ENCODE results near the gene CPE.

The CPE gene

DNA sequence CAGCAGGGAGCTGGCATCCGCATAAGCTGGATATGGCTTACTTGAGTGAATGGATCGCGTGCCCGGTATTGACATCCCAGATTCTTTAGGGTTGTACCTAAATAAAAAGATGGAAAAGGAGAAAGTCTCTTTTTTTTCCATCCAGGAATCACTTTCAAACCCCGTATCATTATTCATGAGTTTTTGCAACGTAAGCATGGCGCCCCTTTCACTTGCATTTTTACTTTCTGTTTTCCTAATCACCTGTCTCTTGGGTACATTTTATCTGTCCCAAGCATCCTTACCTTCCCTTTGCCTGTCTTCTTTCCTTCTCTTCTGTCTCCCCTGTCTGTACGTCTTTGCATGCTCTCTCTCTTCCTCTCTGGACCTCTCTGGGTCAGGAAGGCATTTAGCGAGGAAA is 128.6 kb downstream of the CPE start:
- DNase-seq (ENCODE audit: low spot score), result no peak

DNA sequence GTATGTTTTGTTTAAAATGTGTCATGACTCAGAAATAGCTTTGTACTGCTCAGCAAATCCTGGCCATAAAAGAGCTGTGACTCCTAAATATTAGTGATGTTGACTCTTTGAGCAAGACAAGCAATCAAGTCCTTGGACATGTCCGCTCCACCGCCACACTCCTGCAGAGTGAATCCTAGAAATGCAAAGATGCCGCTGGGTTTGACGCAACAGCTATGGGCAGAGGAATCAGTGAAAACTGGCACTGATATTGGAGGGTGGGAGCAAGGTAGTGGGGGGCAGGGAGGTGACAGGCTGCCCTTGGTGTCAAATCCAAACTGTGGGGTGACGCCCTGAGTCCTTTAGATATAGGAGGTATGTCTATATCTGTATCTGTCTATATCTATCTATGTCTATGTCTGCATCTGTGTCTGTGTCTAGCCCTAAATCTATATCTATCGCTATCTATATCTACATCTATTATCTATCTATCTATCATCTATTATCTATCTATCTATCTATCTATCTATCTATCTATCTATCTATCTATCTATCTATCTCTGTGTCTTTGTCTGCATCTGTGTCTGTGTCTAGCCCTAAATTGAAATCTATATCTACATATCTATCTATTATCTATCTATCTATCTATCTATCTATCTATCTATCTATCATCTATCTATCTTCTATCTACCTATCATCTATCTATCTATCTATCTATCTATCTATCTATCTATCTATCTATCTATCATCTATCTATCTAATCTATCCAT is 129.7 kb downstream of the CPE start:
- DNase-seq (ENCODE audit: low spot score), result no peak

DNA sequence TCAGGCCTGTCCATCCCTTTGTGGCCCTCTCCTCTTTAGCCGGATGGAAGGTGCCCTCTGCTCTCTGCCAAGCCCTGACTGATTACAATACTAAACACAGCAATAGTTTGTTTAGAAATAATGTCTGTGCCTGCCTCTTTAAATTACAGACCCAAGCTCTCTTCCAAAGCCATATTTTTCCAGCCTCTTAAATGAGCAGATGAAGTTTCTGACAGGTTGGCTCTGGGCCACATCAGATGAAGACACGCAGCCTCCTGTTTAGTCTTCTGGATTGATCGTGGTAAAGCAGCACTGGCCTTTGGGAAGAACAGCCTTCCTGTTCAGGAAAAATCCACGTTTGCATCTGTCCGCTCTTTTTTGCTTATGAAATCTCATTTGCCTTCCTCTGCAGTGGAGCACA is 133.6 kb downstream of the CPE start:
- peak; percentile 55 for DNase-seq (ENCODE audit: low spot score)

DNA sequence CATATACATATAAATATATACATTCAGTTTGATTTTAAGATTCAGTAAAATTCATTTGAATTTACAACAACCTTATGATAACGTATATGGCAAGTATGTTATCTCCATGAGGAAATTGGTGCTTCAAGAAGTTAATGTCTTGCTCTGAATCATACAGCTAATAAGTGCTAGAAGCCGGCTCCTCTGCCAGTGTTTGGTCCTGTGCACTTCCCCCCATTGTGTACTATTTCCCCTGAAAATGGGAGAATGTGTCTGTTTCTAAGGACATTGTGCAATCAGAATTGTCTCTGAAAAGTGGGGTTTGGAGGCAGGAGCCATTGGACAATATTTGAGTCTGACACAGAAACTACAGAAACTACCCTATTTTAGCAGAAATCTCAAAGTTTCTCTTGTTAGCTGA is 135.9 kb downstream of the CPE start:
- DNase-seq (ENCODE audit: low spot score), result no peak

DNA sequence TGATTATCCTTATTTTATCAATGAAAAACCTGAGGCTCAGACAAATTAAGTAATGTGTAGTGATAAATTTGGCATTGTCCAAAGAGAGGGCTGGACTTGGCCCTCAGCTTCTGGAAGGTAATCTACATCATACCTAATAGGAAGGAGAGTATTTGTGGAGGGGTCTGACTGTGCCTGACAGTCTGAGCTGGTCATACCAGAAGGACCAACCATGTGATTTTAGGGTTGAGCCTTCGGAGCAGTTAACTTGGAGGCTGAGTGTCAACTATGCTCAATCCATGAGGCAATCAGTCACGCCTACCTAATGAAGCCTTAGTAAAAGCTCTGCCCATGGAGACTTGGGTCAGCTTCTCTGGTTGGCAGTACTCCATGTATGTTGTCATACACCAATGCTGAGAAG is 136.4 kb downstream of the CPE start:
- no peak for DNase-seq (ENCODE audit: low spot score)

GRCh38 chr4:165516281-165516833 is 137.5 kb downstream of the CPE start:
- no peak for DNase-seq (ENCODE audit: low spot score)

DNA sequence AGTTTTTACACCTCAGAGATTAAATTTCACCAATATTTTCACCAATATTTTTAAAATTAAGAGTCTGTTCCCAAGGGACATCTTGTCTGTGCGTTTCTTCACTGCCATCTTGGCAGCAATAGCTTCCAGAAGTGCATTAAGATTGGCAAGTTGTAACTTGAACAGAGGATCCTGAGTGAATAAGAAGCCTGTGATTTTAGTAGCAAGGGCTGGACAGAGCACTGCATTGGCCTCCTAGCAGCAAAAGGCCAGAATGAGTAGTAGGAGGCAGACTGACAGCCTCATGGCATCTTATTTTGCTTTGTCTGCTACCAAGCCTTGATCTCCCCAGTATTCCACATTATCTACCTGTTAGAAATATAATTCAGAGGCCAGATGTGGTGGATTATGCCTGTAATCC is 138.4 kb downstream of the CPE start:
- DNase-seq (ENCODE audit: low spot score), result no peak

- DNase-seq (ENCODE audit: low spot score), result no peak
Observed at GRCh38 chr4:165518024-165518616, 139.3 kb downstream of the CPE start.

- DNase-seq (ENCODE audit: low spot score), result no peak
Observed at GRCh38 chr4:165518686-165519085, 139.9 kb downstream of the CPE start.

- no peak for DNase-seq (ENCODE audit: low spot score)
Observed at GRCh38 chr4:165519591-165519990, 140.8 kb downstream of the CPE start.

DNA sequence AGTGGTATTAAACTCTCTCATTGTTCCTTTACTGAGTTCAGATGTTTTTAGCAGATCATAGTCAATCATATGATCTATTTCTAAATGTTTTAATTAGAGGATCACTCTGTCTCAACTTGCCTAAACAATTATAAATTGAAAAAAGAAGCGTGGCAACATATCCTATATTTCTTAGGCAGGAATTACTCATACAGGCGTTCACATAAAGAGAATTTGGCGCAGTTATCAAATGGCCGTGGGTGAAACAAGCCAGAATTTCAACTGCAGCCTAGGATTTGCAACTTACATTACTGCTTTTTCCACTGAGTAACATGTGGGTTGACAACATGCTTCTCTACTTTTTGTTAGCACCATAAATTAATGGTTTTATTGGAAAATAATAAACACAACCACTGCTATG is 141.3 kb downstream of the CPE start:
- DNase-seq (ENCODE audit: low spot score), result no peak

DNA sequence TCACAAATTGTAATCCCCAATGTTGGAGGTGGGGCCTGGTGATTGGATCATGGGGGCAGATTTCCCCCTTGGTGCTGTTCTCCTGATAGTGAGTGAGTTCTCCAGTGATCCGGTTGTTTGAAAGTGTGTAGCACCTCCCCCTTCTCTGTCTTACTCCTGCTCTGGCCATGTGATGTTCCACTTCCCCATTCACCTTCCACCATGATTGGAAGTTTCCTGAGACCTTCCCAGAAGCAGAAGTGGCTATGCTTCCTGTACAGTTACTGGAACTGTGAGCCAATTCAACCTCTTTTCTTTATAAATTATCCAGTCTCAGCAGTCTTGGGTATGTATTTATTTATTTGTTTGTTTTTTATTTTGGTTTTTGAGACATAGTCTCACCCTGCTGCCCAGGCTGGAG is 143.2 kb downstream of the CPE start:
- no peak for DNase-seq (ENCODE audit: low spot score)

DNA sequence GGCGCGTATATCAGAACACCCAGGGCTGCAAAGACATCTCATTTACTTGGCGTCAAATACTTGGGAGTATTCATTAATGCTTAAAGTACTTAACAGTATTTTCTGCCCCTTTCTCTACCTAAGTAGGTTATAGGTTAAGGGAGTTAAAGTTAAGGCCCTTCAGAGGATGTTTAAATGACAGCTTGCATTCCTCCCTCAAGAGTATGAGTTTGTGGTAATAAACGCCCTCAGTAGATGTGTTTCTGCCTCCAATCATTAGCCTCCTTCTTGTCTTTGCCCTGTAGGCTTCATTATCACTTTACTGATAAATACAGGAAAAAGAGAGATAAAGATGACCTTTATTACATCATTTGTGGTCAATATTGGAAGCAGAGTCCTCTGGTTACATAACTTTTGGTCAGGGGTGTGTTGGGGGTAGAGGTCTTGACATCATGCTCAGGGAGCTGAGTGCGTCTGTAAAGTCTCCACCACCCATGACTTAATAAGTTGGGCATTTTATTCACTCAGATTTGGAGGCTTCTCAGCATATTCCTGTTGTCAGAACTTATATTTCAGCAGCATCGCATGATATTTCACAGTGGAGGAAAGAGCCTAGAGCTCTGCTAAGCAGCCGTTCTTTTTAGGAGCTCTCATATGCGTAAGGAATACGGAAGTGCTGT is 145.9 kb downstream of the CPE start:
- DNase-seq (ENCODE audit: low spot score), result no peak

DNA sequence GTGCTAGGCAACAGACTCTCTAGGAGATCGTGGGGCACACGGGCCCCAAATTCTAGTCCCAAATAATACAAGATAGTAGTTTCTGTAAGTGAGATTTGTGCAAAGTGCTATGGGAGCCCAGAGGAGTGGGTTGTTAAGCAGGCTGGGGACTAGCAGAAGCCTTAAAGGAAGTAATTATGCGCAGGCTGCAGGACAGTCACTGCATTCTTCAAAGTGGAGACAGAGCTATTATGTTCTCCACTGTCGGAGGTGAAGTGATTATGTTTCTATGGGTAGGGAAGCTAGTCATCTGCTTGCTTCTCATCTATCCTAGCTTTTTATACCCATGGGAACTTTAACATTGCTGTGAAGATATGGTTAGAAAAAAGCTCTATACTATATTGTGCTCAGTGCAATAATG is 154.2 kb downstream of the CPE start:
- no peak for DNase-seq (ENCODE audit: low spot score)

DNA sequence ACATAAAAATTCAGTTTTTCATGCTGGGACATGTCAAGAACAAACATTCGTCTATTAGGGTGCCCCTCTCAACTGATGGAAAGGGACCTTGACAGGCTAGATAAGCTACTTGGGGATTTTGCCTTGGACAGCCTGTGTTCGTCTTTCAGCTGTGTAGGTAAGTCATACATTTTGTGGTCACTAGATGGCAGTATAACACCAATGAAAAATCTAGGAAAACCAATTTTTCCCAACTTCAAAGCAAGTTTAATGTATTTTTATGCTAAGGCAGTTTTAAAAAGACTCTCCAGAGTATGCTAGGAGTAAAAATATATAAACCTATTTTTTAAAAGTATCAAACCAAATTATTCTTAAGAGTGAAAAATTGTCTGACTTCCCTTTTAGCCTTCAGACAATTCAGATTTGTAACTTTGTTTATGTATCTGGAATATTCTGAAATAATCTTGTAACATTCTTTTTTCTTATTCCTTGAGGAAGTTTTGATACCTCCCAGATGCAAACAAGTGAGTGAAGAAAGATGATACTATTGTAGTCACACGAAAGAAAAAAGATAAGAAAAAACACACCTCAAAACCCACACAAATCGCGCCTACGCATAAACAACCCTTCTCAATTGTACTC is 158.3 kb downstream of the CPE start:
- DNase-seq (ENCODE audit: low spot score), result peak; percentile 27

DNA sequence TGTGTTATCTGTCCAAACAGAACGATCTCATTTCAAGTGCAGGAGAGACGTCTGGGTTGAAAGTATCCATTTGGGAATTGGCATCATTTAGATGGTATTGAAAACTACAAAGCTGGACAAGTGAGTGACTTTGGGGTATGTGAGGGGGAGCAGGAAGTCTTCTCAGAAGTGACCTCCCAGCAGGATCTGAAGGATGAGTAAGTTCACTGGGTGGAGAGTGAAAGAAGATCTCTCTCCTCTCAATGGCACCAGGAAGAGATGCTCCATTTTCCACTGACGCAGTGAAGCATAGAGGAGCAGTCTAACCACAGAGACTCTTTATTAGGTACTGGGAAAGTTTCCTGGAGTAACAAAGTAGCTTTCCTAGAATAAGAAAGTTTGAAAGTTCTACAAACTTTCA is 161.0 kb downstream of the CPE start:
- no peak for DNase-seq (ENCODE audit: low spot score)

- DNase-seq (ENCODE audit: low spot score), result no peak
Observed at GRCh38 chr4:165540206-165540830, 161.5 kb downstream of the CPE start.

GRCh38 chr4:165541851-165542459 is 163.1 kb downstream of the CPE start:
- DNase-seq (ENCODE audit: low spot score), result peak; percentile 25

DNA sequence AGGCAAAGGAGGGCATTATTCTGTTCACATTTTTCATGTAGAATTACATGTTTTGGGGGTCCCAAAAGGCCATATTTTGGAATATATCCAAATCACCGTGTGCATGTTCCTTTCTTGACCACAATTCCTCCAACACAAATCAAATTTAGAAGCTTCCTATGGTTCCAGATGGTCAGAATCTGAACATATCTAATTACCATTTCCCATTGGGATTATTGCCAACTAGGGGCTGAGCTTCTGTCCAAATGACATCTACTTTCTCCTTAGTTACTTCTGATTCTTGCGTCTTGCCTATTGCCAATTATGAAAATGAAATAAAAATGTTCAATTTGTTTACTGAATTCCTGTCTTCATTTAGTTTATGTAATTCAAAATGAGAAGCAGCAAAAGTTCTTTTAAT is 163.7 kb downstream of the CPE start:
- no peak for DNase-seq (ENCODE audit: low spot score)
